ENCODE measurements around the gene DIP2C. TPM values are rescaled to one million over a fixed set of nuclear protein-coding genes. Genes with fewer than 3 reads are reported as not detected.

The DIP2C gene
- total RNA-seq, 1 donor from 2014 or later, result 10.1 TPM

GRCh38 chr10:404991-405390 lies 284.5 kb downstream of the DIP2C start:
- H3K9ac ChIP-seq, result no peak overlapping the region
- H3K9me3 ChIP-seq (ENCODE audit: low read depth), result no peaks in the 10 kb centered on the region
- no peaks in the 10 kb centered on the region for H4K20me1 ChIP-seq (ENCODE audit: low read depth)
- H3K4me2 ChIP-seq, result no peak overlapping the region
- DNase-seq (ENCODE audit: low spot score), result no peak
- no peak overlapping the region for H3K4me3 ChIP-seq
- H3K36me3 ChIP-seq, result peaks cover 7% of the 10 kb centered on the region
- Mint-ChIP-seq H3K4me1 (peaks cover 2% of the 10 kb centered on the region), H3K36me3 (peaks cover 55% of the 10 kb centered on the region), H3K4me3 (no peak overlapping the region), H3K9me3 (no peaks in the 10 kb centered on the region), H3K27me3 (ENCODE audit: insufficient read depth, low read depth) (no peaks in the 10 kb centered on the region), H3K27ac (no peak overlapping the region)
- no peak overlapping the region for H2AFZ ChIP-seq (replicated peaks)
- TF ChIP-seq, protein P1, sequence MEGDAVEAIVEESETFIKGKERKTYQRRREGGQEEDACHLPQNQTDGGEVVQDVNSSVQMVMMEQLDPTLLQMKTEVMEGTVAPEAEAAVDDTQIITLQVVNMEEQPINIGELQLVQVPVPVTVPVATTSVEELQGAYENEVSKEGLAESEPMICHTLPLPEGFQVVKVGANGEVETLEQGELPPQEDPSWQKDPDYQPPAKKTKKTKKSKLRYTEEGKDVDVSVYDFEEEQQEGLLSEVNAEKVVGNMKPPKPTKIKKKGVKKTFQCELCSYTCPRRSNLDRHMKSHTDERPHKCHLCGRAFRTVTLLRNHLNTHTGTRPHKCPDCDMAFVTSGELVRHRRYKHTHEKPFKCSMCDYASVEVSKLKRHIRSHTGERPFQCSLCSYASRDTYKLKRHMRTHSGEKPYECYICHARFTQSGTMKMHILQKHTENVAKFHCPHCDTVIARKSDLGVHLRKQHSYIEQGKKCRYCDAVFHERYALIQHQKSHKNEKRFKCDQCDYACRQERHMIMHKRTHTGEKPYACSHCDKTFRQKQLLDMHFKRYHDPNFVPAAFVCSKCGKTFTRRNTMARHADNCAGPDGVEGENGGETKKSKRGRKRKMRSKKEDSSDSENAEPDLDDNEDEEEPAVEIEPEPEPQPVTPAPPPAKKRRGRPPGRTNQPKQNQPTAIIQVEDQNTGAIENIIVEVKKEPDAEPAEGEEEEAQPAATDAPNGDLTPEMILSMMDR (IDR thresholded peaks at IDR 0.05), result no peak
- TF ChIP-seq EZH2phosphoT487 (IDR thresholded peaks at IDR 0.05) (no peak), EZH2 (IDR thresholded peaks at IDR 0.05) (no peak)
- H3F3A ChIP-seq (ENCODE audit: low read depth), result no peaks in the 10 kb centered on the region
- no peaks in the 10 kb centered on the region for H3K79me2 ChIP-seq (ENCODE audit: low read depth)
- H3K27ac ChIP-seq, result no peak overlapping the region
- H3K4me1 ChIP-seq, result peaks cover 5% of the 10 kb centered on the region
- no peaks in the 10 kb centered on the region for H3K27me3 ChIP-seq

DNA sequence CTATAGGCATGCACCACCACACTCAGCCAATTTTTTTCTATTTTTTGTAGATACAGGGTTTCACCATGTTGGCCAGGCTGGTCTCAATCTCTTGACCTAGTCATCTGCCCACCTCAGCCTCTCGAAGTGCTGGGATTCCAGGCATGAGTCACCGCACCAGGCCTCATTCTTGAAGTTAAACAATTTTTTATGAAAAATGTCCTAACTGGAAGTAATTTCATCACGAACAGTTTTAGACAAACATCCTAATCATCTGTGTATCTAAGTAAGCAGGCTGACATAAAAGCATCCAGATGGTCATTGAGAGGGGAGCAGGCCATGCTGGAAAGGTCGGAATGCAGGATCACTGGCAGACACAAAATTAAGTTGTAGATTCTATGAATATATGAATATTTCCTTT lies 285.1 kb downstream of the DIP2C start:
- Histone ChIP-seq H3K36me3 (peaks cover 7% of the 10 kb centered on the region), H3K4me2 (no peak overlapping the region), H2AFZ (replicated peaks) (no peak overlapping the region), H4K20me1 (ENCODE audit: low read depth) (no peaks in the 10 kb centered on the region), H3K79me2 (ENCODE audit: low read depth) (no peaks in the 10 kb centered on the region), H3K27me3 (no peaks in the 10 kb centered on the region), H3K4me3 (no peak overlapping the region), H3K27ac (no peak overlapping the region), H3K4me1 (peaks cover 5% of the 10 kb centered on the region), H3K9ac (no peak overlapping the region), H3K9me3 (ENCODE audit: low read depth) (no peaks in the 10 kb centered on the region), H3F3A (ENCODE audit: low read depth) (no peaks in the 10 kb centered on the region)
- Mint-ChIP-seq H3K27ac (no peak overlapping the region), H3K4me3 (no peak overlapping the region), H3K9me3 (no peaks in the 10 kb centered on the region), H3K4me1 (peaks cover 2% of the 10 kb centered on the region), H3K27me3 (ENCODE audit: insufficient read depth, low read depth) (no peaks in the 10 kb centered on the region), H3K36me3 (peaks cover 58% of the 10 kb centered on the region)
- TF ChIP-seq EZH2phosphoT487 (IDR thresholded peaks at IDR 0.05) (no peak), EZH2 (IDR thresholded peaks at IDR 0.05) (no peak)
- TF ChIP-seq, protein P1 (IDR thresholded peaks at IDR 0.05), result no peak
- no peak for DNase-seq (ENCODE audit: low spot score)

DNA sequence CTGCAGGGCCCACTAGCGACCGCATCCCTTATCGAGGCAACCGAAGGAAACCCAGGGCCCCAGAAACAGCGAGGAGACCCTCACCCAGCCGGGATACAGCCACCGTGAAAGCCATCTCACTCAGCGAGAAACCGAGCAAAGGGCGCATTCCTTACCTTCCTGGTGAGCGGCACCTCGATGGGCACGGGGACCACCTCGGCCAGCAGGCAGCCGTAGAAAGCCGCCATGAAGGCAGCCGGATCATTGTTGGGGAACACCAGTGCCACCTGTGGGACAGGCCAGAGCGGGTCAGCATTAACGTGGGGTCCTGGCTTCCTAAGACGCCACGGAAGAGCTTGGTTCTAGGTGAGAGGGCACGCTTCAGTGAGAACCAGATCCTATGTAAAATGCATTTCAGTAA lies 290.5 kb downstream of the DIP2C start:
- Histone ChIP-seq H3K4me2 (no peak overlapping the region), H3K27me3 (no peaks in the 10 kb centered on the region), H2AFZ (replicated peaks) (no peak overlapping the region), H3K4me3 (no peak overlapping the region), H3K9me3 (ENCODE audit: low read depth) (no peaks in the 10 kb centered on the region), H3K36me3 (no peaks in the 10 kb centered on the region), H3F3A (ENCODE audit: low read depth) (peaks cover 10% of the 10 kb centered on the region), H3K27ac (no peak overlapping the region), H3K4me1 (no peaks in the 10 kb centered on the region), H4K20me1 (ENCODE audit: low read depth) (no peaks in the 10 kb centered on the region), H3K9ac (no peak overlapping the region), H3K79me2 (ENCODE audit: low read depth) (no peaks in the 10 kb centered on the region)
- no peak for DNase-seq (ENCODE audit: low spot score)
- Mint-ChIP-seq H3K9me3 (no peaks in the 10 kb centered on the region), H3K27me3 (ENCODE audit: insufficient read depth, low read depth) (peaks cover 2% of the 10 kb centered on the region), H3K27ac (no peak overlapping the region), H3K36me3 (peaks cover 22% of the 10 kb centered on the region), H3K4me3 (no peak overlapping the region), H3K4me1 (peaks cover 4% of the 10 kb centered on the region)
- TF ChIP-seq, protein P1 (IDR thresholded peaks at IDR 0.05), result no peak
- TF ChIP-seq EZH2phosphoT487 (IDR thresholded peaks at IDR 0.05) (no peak), EZH2 (IDR thresholded peaks at IDR 0.05) (no peak)

Measured in neural progenitor cell (in vitro differentiated cells).